GM13976 (cell line): ENCODE measurements around the gene ZCWPW1.
"Not testable (repeated sequence)": the region's sequence is repeated elsewhere in the genome, so short reads cannot be mapped to it uniquely, and the experiment has no call there.

ENCODE experiments used
- DNase-seq: peaks from one replicate; pipeline ENCODE4 v3.0.0; 2012; ENCODE audit warnings: low spot score
- in situ Hi-C: fragments of 300-500 bp; cut with MboI; formaldehyde crosslinking; loops from one replicate; pipeline ENCODE4 v1.12.0; 2022; ENCODE audit warnings: low sequenced_read_pairs, mixed read lengths, inconsistent platforms; ENCODE audit not compliant: unreplicated experiment
- TF ChIP-seq, protein P1 (sequence below): IDR thresholded peaks from 2 replicates; pipeline ENCODE4 v1.5.1; 2012; ENCODE audit warnings: borderline replicate concordance, mild to moderate bottlenecking; ENCODE audit not compliant: insufficient read depth; ENCODE audit errors: extremely low read depth, missing control alignments, control extremely low read depth

ZCWPW1 gene

DNA sequence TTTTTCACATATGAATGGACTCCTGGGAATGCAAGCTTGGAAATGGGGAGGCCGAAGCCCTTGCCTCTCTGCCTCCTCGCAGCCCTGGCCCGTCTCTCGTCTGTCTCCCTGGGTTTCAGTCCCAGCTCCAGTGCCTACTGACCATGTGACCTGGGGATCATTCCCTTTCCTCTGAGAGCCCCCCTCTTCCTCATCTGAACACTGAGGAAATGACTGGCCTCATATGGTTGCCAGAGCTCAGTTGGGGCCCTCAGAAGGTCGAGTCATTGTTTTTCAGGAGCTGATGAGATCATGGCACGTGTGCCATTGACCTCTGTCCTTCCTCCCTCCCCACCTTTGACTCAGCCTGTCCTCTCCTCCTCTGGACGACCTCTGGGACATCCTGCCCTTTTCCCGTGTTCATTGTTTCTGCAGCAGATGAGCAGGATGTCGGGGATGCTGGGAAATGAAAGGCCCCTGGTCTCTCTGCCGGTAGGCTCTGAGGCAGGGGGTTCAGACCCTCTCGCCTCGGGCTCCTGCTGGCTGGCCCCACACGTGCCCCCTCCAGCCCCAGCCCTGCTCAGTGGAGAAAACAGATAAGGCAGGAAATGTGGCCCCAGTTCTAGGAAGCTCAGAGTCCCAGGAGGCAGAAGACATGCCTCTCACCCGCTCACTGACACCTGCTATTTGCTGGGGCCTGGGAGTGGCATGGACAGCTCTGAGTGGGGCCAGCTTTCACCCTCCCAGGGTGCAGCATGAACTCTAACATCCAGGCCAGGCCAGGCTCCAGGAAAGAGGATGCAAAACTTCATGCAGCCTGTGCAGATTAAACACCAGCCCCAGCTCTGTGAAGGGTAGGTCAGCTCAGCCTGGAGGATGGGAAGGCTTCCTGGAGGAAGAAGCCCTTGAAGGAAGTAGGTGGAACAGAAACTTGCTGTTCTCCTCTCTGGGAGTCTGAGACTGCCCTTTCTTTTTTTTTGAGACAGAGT is 16.1 kb upstream of the ZCWPW1 start:
- peak; percentile 42 for DNase-seq
- in situ Hi-C loops = no loop called here
- TF ChIP-seq, protein P1, sequence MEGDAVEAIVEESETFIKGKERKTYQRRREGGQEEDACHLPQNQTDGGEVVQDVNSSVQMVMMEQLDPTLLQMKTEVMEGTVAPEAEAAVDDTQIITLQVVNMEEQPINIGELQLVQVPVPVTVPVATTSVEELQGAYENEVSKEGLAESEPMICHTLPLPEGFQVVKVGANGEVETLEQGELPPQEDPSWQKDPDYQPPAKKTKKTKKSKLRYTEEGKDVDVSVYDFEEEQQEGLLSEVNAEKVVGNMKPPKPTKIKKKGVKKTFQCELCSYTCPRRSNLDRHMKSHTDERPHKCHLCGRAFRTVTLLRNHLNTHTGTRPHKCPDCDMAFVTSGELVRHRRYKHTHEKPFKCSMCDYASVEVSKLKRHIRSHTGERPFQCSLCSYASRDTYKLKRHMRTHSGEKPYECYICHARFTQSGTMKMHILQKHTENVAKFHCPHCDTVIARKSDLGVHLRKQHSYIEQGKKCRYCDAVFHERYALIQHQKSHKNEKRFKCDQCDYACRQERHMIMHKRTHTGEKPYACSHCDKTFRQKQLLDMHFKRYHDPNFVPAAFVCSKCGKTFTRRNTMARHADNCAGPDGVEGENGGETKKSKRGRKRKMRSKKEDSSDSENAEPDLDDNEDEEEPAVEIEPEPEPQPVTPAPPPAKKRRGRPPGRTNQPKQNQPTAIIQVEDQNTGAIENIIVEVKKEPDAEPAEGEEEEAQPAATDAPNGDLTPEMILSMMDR = no peak

DNA sequence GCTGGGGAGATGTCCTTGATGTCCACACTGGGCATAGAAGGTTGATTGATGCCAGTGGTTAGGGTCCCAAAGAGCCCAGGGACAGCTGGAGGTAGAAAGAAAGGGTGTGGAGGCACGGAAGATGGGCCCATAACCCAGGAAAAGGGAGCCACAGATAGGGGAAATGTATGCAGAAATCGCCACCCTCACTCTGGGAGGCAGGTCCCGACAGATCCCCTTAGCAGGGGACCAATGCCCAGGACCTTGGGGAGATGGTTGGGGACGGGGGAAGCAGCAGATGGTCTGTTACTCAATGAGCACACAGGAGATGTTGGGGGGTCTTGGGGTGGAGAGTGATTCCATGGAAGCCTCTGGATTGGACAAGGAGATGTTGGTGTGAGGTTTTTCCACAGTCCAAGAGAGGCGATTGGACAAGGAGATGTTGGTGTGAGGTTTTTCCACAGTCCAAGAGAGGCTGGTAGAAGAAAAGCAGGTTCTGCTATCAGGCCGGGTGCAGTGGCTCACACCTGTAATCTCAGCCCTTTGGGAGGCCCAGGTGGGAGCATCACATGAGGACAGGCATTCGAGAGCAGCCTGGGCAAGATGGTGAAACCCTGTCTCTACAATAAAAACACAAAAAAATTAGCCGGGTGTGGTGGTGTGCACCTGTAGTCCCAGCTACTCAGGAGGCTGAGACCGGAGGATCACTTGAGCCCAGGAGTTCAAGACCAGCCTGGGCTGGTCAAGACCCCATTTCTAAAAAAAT is 14.8 kb upstream of the ZCWPW1 start:
- DNase-seq = no peak
- TF ChIP-seq, protein P1 = no peak
- in situ Hi-C loops = no loop called here

DNA sequence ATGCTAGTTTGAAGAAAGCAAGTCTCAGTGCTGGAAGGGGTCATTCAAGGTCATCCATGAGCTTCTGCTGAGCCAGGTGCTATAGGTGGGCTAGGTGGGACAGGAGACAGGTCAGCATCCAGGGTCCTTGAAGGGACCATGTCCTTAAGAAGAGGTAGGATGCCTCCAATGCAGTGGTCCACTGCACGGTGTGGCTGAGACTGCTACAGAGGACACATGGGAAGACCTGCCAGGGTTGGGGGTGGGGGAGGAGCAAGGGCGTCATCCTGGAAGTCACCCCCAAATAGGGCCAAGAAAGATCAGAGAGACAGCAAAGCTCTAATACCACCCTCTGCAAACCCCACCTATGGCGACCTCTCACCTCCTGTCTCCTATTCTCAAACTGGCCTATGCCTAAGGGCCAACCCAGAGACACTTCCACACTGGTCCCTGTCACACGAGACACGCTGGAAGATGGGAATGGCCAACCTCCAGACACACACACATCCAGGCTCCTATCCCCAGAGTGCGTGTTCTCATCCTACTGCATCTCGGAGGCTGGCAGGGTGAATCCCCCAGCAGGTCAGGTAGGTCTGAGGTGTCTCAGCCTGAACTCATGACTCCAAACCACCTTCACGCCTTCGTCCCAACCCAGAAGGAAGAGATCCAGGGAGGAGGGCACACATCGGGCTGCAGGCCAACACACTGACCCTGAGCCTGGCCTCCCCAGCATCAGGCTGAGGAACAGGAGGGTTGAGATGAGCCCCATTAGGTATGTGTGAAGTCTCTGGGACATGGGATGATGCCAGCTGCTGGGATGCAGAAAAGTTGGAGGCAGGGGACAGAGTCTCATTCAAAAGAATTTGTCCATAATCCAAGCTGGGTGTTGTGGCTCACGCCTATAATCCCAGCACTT is 13.4 kb upstream of the ZCWPW1 start:
- in situ Hi-C loops = no loop called here
- TF ChIP-seq, protein P1 = no peak
- DNase-seq = no peak

DNA sequence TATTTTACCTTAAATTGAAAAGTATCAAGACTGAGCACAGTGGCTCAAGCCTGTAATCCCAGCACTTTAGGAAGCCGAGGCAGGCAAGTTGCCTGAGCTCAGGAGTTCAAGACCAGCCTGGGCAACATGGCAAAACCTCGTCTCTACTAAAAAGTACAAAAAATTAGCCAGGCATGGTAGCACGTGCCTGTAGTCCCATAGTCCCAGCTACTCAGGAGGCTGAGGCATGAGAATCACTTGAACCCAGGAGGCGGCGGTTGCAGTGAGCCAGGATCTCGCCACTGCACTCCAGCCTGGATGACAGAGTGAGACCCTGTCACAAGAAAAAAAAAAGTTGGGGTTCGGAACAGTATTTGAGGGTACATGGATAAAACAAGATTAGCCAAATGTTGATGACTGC is 10.7 kb upstream of the ZCWPW1 start:
- DNase-seq, in situ Hi-C loops: not testable (repeated sequence)

DNA sequence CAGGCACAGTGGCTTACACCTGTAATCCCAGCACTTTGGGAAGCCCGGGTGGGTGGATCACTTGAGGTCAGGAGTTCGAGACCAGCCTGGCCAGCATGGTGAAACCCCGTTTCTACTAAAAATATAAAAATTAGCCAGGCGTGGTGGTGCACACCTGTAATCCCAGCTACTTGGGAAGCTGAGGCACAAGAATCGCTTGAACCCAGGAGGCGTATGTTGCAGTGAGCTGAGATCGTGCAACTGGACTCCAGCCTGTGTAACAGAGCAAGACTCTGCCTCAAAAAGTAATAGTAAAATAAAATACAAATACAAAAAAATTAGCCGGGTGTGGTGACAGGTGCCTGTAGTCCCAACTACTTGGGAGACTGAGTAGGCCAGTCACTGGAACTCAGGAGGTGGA is 10.2 kb upstream of the ZCWPW1 start:
- DNase-seq, in situ Hi-C loops: not testable (repeated sequence)

DNA sequence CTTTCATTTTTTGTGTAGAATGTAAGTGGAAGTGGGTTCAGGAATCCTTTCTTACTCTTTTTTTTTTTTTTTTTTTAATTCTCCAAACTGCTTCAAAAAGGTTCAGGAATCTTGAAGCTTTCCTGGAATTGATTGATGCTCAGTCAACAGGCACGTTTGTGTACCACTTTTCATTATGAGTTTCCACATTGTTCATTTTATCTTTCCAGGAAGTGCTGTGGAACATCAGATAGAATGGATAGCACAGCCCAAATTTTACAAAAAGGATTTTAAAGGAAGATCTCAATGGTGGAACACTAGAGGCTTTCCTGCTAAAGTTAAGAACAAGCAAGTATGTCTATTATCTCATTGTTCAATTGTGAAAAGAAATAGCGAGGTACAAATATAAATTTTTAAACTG is 9.7 kb upstream of the ZCWPW1 start:
- TF ChIP-seq, protein P1 = no peak
- no peak for DNase-seq
- in situ Hi-C loops = no loop called here
